HepG2 (cell line): ENCODE measurements around the gene FBXW5. TPM values are rescaled to one million over a fixed set of nuclear protein-coding genes. Genes with fewer than 3 reads are reported as not detected.

ENCODE experiments used
- HNRNPK ChIP-seq: fragments of 200-400 bp; formaldehyde crosslinking; IDR thresholded peaks from 2 replicates; pipeline ENCODE4 v1.6.1; 2018; ENCODE audit warnings: low read length, low read depth, moderate library complexity, mild to moderate bottlenecking; ENCODE audit not compliant: poor library complexity, severe bottlenecking
- JARID2 ChIP-seq: sonication (generic); formaldehyde crosslinking; IDR thresholded peaks from 2 replicates; pipeline ENCODE4 v1.8.1; 2023; ENCODE audit warnings: missing genetic modification reagents, inconsistent platforms; ENCODE audit not compliant: insufficient replicate concordance
- MIER3 ChIP-seq: IDR thresholded peaks from 2 replicates; pipeline ENCODE4 v1.6.1; 2016; ENCODE audit warnings: missing compliant biosample characterization, borderline replicate concordance
- MTA3 ChIP-seq: sonication (generic); formaldehyde crosslinking; IDR thresholded peaks from 2 replicates; pipeline ENCODE4 v1.4.0; 2020; ENCODE audit warnings: missing genetic modification reagents
- NRL ChIP-seq: sonication (generic); formaldehyde crosslinking; IDR thresholded peaks from 2 replicates; pipeline ENCODE4 v1.5.0; 2020; ENCODE audit warnings: missing genetic modification reagents, mild to moderate bottlenecking, moderate library complexity, borderline replicate concordance
- PITX1 ChIP-seq: sonication (generic); formaldehyde crosslinking; IDR thresholded peaks from 2 replicates; pipeline ENCODE4 v1.5.1; 2020; ENCODE audit warnings: mild to moderate bottlenecking, missing genetic modification reagents
- RAD51 ChIP-seq: fragments of 450-650 bp; IDR thresholded peaks from 2 replicates; pipeline ENCODE4 v1.6.1; 2016; ENCODE audit warnings: borderline replicate concordance
- RFX1 ChIP-seq: fragments of 450-650 bp; IDR thresholded peaks from 2 replicates; pipeline ENCODE4 v1.6.1; 2017
- SP4 ChIP-seq: sonication (generic); formaldehyde crosslinking; IDR thresholded peaks from 2 replicates; pipeline ENCODE4 v1.8.1; 2023; ENCODE audit warnings: mild to moderate bottlenecking, missing genetic modification reagents
- TRIM24 ChIP-seq: sonication (generic); formaldehyde crosslinking; IDR thresholded peaks from 2 replicates; pipeline ENCODE4 v1.8.0; 2022; ENCODE audit warnings: mild to moderate bottlenecking, missing genetic modification reagents
- XBP1 ChIP-seq: sonication (generic); formaldehyde crosslinking; IDR thresholded peaks from 2 replicates; pipeline ENCODE4 v1.5.0; 2020; ENCODE audit warnings: missing genetic modification reagents
- YEATS4 ChIP-seq: sonication (generic); formaldehyde crosslinking; IDR thresholded peaks from 2 replicates; pipeline ENCODE4 v1.4.0; 2020; ENCODE audit warnings: missing genetic modification reagents, borderline replicate concordance
- ZFP41 ChIP-seq: sonication (generic); formaldehyde crosslinking; IDR thresholded peaks from 2 replicates; pipeline ENCODE4 v1.4.0; 2020; ENCODE audit warnings: mild to moderate bottlenecking, missing genetic modification reagents, borderline replicate concordance
- ZFP90 ChIP-seq: sonication (generic); formaldehyde crosslinking; IDR thresholded peaks from 2 replicates; pipeline ENCODE4 v1.8.0; 2022; ENCODE audit warnings: missing genetic modification reagents, mild to moderate bottlenecking, inconsistent platforms, borderline replicate concordance
- ZNF3 ChIP-seq: IDR thresholded peaks from 2 replicates; pipeline ENCODE4 v1.7.0; 2017; ENCODE audit warnings: inconsistent platforms
- ZNF337 ChIP-seq: sonication (generic); formaldehyde crosslinking; IDR thresholded peaks from 2 replicates; pipeline ENCODE4 v1.5.1; 2020; ENCODE audit warnings: missing genetic modification reagents, low read depth, mild to moderate bottlenecking, borderline replicate concordance
- ZNF451 ChIP-seq: sonication (generic); formaldehyde crosslinking; IDR thresholded peaks from 2 replicates; pipeline ENCODE4 v1.5.0; 2020; ENCODE audit warnings: mild to moderate bottlenecking, missing genetic modification reagents
- ZNF567 ChIP-seq: sonication (generic); formaldehyde crosslinking; IDR thresholded peaks from 2 replicates; pipeline ENCODE4 v1.8.1; 2023; ENCODE audit warnings: mild to moderate bottlenecking, missing genetic modification reagents, borderline replicate concordance
- ZNF569 ChIP-seq: sonication (generic); formaldehyde crosslinking; IDR thresholded peaks from 2 replicates; pipeline ENCODE4 v1.5.0; 2020; ENCODE audit warnings: mild to moderate bottlenecking, missing genetic modification reagents, moderate library complexity, borderline replicate concordance
- ZNF615 ChIP-seq: sonication (generic); formaldehyde crosslinking; IDR thresholded peaks from 2 replicates; pipeline ENCODE4 v1.5.0; 2020; ENCODE audit warnings: mild to moderate bottlenecking, missing genetic modification reagents, borderline replicate concordance
- polyA plus RNA-seq, 8 experiments: library from polyadenylated mRNA; depleted of rRNA in 3 of 8; stranded (reverse) in 7 of 8; unstranded in 1 of 8; fragments of >200 nt; fragmentation: Illumina TruSeq in 4 of 8; extraction: Trizol in 4 of 8; gene quantifications; 2 replicates each; pipeline versions ENCODE4 v1.2.1 to v1.2.3, GENCODE V29; 2011 to 2016; ENCODE audit warnings: low read depth in 4 of 8, missing spikeins in 1 of 8, mixed read lengths in 1 of 8; ENCODE audit not compliant: insufficient read depth in 1 of 8
- total RNA-seq, 5 experiments: library from RNA; depleted of rRNA; stranded (reverse); fragments of >200 nt; fragmentation: Illumina TruSeq; extraction: Trizol; gene quantifications; 2 replicates each; pipeline ENCODE4 v1.2.3, GENCODE V29; 2016; ENCODE audit warnings: low read depth in 1 of 5
- TF ChIP-seq, protein P1 (sequence below): sonication (generic); formaldehyde crosslinking; IDR thresholded peaks from 2 replicates; pipeline ENCODE4 v1.4.0; 2020; ENCODE audit warnings: missing genetic modification reagents
- TF ChIP-seq, protein P2 (sequence below): sonication (generic); formaldehyde crosslinking; IDR thresholded peaks from 2 replicates; pipeline ENCODE4 v1.8.1; 2022; ENCODE audit warnings: low read depth, mild to moderate bottlenecking, missing genetic modification reagents

FBXW5 gene
- total and polyA plus RNA-seq, 2 of the 13 experiments (the other 11 are each of a cell fraction or from before 2014, with no cell fraction given), result 52.0 to 60.4 TPM

DNA sequence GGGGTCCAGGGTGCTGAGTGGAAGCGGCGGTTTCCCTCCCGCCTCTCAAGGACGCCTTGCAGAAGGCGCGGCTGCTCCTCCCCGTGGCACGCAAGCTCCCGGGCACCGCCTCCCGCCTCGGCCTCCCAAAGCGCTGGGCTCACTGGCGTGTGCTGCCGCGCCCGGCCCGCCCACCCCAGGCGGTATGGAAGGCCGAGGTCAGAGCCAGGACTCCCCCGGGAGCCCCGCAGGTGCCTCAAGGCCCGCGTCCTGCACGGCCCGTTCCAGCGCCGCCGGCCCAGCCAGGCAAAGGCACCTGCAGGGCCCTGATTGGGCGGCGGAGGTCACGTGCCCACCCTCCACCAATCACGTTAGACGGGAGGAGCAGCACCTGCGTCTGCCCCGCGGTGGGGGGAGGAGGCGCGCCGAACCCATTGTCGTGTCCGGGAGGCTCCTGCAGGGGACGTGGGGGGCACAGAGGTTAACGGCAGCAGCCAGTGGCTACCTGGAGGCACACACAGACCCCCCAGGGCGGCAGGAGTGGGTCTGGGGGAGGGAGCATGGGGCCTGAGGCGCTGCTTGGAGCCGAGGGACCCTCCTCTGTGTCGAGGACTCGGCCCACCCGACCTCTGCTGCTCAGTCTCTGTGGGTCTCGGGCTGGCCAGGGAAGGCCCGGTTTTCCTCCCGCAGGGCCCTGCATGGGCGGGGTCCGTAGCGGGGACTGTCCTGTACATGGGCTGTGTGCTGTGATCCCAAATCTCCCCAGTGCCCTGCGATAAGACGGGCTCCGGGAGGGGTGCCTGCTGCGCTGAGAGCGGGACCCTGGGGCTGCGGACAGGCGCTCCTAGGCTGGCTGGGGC lies 5.5 kb upstream of the FBXW5 start (continued):
- TF ChIP-seq, protein P1, sequence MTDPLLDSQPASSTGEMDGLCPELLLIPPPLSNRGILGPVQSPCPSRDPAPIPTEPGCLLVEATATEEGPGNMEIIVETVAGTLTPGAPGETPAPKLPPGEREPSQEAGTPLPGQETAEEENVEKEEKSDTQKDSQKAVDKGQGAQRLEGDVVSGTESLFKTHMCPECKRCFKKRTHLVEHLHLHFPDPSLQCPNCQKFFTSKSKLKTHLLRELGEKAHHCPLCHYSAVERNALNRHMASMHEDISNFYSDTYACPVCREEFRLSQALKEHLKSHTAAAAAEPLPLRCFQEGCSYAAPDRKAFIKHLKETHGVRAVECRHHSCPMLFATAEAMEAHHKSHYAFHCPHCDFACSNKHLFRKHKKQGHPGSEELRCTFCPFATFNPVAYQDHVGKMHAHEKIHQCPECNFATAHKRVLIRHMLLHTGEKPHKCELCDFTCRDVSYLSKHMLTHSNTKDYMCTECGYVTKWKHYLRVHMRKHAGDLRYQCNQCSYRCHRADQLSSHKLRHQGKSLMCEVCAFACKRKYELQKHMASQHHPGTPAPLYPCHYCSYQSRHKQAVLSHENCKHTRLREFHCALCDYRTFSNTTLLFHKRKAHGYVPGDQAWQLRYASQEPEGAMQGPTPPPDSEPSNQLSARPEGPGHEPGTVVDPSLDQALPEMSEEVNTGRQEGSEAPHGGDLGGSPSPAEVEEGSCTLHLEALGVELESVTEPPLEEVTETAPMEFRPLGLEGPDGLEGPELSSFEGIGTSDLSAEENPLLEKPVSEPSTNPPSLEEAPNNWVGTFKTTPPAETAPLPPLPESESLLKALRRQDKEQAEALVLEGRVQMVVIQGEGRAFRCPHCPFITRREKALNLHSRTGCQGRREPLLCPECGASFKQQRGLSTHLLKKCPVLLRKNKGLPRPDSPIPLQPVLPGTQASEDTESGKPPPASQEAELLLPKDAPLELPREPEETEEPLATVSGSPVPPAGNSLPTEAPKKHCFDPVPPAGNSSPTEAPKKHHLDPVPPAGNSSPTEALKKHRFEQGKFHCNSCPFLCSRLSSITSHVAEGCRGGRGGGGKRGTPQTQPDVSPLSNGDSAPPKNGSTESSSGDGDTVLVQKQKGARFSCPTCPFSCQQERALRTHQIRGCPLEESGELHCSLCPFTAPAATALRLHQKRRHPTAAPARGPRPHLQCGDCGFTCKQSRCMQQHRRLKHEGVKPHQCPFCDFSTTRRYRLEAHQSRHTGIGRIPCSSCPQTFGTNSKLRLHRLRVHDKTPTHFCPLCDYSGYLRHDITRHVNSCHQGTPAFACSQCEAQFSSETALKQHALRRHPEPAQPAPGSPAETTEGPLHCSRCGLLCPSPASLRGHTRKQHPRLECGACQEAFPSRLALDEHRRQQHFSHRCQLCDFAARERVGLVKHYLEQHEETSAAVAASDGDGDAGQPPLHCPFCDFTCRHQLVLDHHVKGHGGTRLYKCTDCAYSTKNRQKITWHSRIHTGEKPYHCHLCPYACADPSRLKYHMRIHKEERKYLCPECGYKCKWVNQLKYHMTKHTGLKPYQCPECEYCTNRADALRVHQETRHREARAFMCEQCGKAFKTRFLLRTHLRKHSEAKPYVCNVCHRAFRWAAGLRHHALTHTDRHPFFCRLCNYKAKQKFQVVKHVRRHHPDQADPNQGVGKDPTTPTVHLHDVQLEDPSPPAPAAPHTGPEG (CRISPR knock-in tag), result no peak
- peak; percentile 90 for TF ChIP-seq SP4 (CRISPR knock-in tag)
- no peak for TF ChIP-seq ZNF569 (CRISPR knock-in tag)
- TF ChIP-seq ZFP41 (CRISPR knock-in tag), result no peak
- TF ChIP-seq ZNF3, result no peak
- TF ChIP-seq ZNF615 (CRISPR knock-in tag), result no peak
- TF ChIP-seq XBP1 (CRISPR knock-in tag), result no peak
- no peak for TF ChIP-seq RFX1
- no peak for TF ChIP-seq ZNF337 (CRISPR knock-in tag)
- TF ChIP-seq MTA3, result no peak
- peak; percentile 83; the same call in 1 of the 2 replicates for TF ChIP-seq ZNF451 (CRISPR knock-in tag)
- TF ChIP-seq MIER3, result 0 out of 2 replicates have a peak, but pooled peaks have one; percentile 75
- TF ChIP-seq, protein P2, sequence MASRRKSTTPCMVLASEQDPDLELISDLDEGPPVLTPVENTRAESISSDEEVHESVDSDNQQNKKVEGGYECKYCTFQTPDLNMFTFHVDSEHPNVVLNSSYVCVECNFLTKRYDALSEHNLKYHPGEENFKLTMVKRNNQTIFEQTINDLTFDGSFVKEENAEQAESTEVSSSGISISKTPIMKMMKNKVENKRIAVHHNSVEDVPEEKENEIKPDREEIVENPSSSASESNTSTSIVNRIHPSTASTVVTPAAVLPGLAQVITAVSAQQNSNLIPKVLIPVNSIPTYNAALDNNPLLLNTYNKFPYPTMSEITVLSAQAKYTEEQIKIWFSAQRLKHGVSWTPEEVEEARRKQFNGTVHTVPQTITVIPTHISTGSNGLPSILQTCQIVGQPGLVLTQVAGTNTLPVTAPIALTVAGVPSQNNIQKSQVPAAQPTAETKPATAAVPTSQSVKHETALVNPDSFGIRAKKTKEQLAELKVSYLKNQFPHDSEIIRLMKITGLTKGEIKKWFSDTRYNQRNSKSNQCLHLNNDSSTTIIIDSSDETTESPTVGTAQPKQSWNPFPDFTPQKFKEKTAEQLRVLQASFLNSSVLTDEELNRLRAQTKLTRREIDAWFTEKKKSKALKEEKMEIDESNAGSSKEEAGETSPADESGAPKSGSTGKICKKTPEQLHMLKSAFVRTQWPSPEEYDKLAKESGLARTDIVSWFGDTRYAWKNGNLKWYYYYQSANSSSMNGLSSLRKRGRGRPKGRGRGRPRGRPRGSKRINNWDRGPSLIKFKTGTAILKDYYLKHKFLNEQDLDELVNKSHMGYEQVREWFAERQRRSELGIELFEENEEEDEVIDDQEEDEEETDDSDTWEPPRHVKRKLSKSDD (CRISPR knock-in tag), result no peak; the same call in 1 of the 2 replicates
- no peak for TF ChIP-seq TRIM24
- TF ChIP-seq PITX1, result no peak; the same call in 1 of the 2 replicates
- TF ChIP-seq RAD51, result peak; percentile 93
- TF ChIP-seq JARID2, result no peak
- peak; percentile 80 for TF ChIP-seq ZFP90
- no peak for TF ChIP-seq ZNF567 (CRISPR knock-in tag)
- peak; percentile 37; the same call in 1 of the 2 replicates for TF ChIP-seq YEATS4 (CRISPR knock-in tag)
- peak; percentile 86 for TF ChIP-seq NRL (CRISPR knock-in tag)
- peak; percentile 57 for TF ChIP-seq HNRNPK
